Prostate gland (tissue), 2 donors: Measurements from ENCODE around the gene ABCC9. TPM values are rescaled to one million over a fixed set of nuclear protein-coding genes. Genes with fewer than 3 reads are reported as not detected.
A peak's percentile ranks its signal among the peaks of the same experiment; 100 is the strongest.

Experiments used
- DNase-seq: peaks from one replicate; pipeline ENCODE4 v3.0.0-alpha.2; 2019; ENCODE audit warnings: low spot score
- H3K27ac ChIP-seq, 2 donors: fragments of 200-600 bp; sonication (generic); 2 replicates each; pipeline ENCODE4 v1.5.1; 2017 to 2019
- H3K27me3 ChIP-seq: fragments of 200-600 bp; sonication (generic); replicated peaks from 2 replicates; pipeline ENCODE4 v1.5.1; 2019; ENCODE audit not compliant: insufficient read depth
- H3K36me3 ChIP-seq, 2 donors: fragments of 200-600 bp; sonication (generic); 1 replicate in 1 of 2; 2 replicates in 1 of 2; pipeline versions ENCODE4 v1.5.1 to v1.8.1; 2017 to 2019
- H3K4me1 ChIP-seq: fragments of 200-600 bp; sonication (generic); replicated peaks from 2 replicates; pipeline ENCODE4 v1.5.1; 2019
- H3K4me3 ChIP-seq, 2 donors: fragments of 200-600 bp; sonication (generic); 2 replicates each; pipeline ENCODE4 v1.5.1; 2017 to 2019
- H3K9me3 ChIP-seq: fragments of 200-600 bp; sonication (generic); 2 replicates; pipeline ENCODE4 v1.5.1; 2017
- CTCF ChIP-seq, 4 experiments: fragments of 200-600 bp in 2 of 4; fragments of 450-650 bp in 2 of 4; sonication (generic) in 2 of 4; IDR thresholded peaks; 1 replicate in 3 of 4; 2 replicates in 1 of 4; pipeline ENCODE4 v1.5.1; 2016 to 2019; ENCODE audit warnings: antibody characterized with exemption in 4 of 4, mild to moderate bottlenecking in 2 of 4, moderate library complexity in 2 of 4
- POLR2A ChIP-seq: fragments of 450-650 bp; IDR thresholded peaks from one replicate; pipeline ENCODE4 v1.6.1; 2016; ENCODE audit warnings: antibody characterized with exemption, mild to moderate bottlenecking
- POLR2AphosphoS5 ChIP-seq: sonication (generic); formaldehyde crosslinking; IDR thresholded peaks from one replicate; pipeline ENCODE4 v1.6.1; 2017; ENCODE audit warnings: antibody characterized with exemption
- WGBS: methylation state at CpG from one replicate; pipeline ENCODE4 v1.1.5; 2018; 5-methylcytosine and 5-hydroxymethylcytosine counted together
- intact Hi-C: fragments of 100-400 bp; cut with DNase I; formaldehyde crosslinking; loops from one replicate; pipeline ENCODE4 v1.14.2; 2022
- total RNA-seq, 2 donors: library from RNA; depleted of rRNA; stranded (reverse); fragments of >200 nt; gene quantifications; one replicate each; pipeline ENCODE4 v1.1.0, GENCODE V29; 2016

Gene ABCC9
- total RNA-seq, result 10 to 100 TPM in 1 of 2 donors, 1 to 10 TPM in 1; 6.1 to 10.5 TPM

GRCh38 chr12:21940549-21941505 is at the start of gene ABCC9:
ABCC9 (minus strand) TSS chr12:21941426; CDS start chr12:21936674, 4,752 bp downstream.
- Histone ChIP-seq H3K36me3 (no peaks in the 10 kb centered on the region), H3K4me3 (peak within 1 kb of the TSS; percentile 28 to 31), H3K9me3 (no peaks in the 10 kb centered on the region), H3K27ac (peak within 1 kb of the TSS; percentile 69 to 76), H3K4me1 (no peaks in the 10 kb centered on the region), H3K27me3 (no peaks in the 10 kb centered on the region)
- no peak for TF ChIP-seq POLR2AphosphoS5
- no peak for TF ChIP-seq POLR2A
- TF ChIP-seq CTCF (IDR thresholded peaks at IDR 0.05), result no peak
- 2% methylated on average over 42 of the region's 42 CpGs for WGBS
- DNase-seq, result peak; percentile 30
- intact Hi-C loops, result loop anchor here (2.0 to 5.0 kb wide), 3 partner anchors 49 to 166 kb away; partner anchors contain the start of gene KCNJ8

- no peak for DNase-seq
- intact Hi-C loops, result loop anchor here (2.0 kb wide), 1 partner anchor 293 kb away; no protein-coding TSS in a partner anchor
- WGBS, result 51% methylated on average over 5 of the region's 5 CpGs
These were observed 48.7 kb upstream of the ABCC9 start for GRCh38 chr12:21989819-21990412.

GRCh38 chr12:21988619-21989018 is 47.4 kb upstream of the ABCC9 start:
- 100% methylated on average over 1 of the region's 1 CpG for WGBS
- intact Hi-C loops, result no loop called here
- DNase-seq, result no peak
- H3K27ac ChIP-seq, result no peak overlapping the region
- H3K9me3 ChIP-seq, result no peaks in the 10 kb centered on the region
- TF ChIP-seq POLR2AphosphoS5, result no peak
- no peak for TF ChIP-seq CTCF (IDR thresholded peaks at IDR 0.05)
- TF ChIP-seq POLR2A, result no peak
- H3K36me3 ChIP-seq, result no peaks in the 10 kb centered on the region
- no peaks in the 10 kb centered on the region for H3K27me3 ChIP-seq
- H3K4me3 ChIP-seq, result no peak overlapping the region
- H3K4me1 ChIP-seq, result no peaks in the 10 kb centered on the region

More at GRCh38 chr12:21989819-21990412, 48.7 kb upstream of the ABCC9 start:
- TF ChIP-seq CTCF (IDR thresholded peaks at IDR 0.05) (peak in 3 of 4 experiments; percentile 48 to 63 (median 57)), POLR2AphosphoS5 (no peak), POLR2A (no peak)
- Histone ChIP-seq H3K4me3 (no peak overlapping the region), H3K27ac (no peak overlapping the region), H3K9me3 (no peaks in the 10 kb centered on the region), H3K4me1 (no peaks in the 10 kb centered on the region), H3K27me3 (no peaks in the 10 kb centered on the region), H3K36me3 (no peaks in the 10 kb centered on the region)

- H3K27me3 ChIP-seq, result no peaks in the 10 kb centered on the region
- no peaks in the 10 kb centered on the region for H3K4me1 ChIP-seq
- no peaks in the 10 kb centered on the region for H3K36me3 ChIP-seq
- intact Hi-C loops, result no loop called here
- TF ChIP-seq CTCF (IDR thresholded peaks at IDR 0.05) (no peak), POLR2AphosphoS5 (no peak), POLR2A (no peak)
- 94% methylated on average over 6 of the region's 6 CpGs for WGBS
- no peaks in the 10 kb centered on the region for H3K9me3 ChIP-seq
- no peak for DNase-seq
- H3K27ac ChIP-seq, result no peak overlapping the region
- H3K4me3 ChIP-seq, result no peak overlapping the region
These were observed 46.5 kb upstream of the ABCC9 start for GRCh38 chr12:21987755-21988154.
